Activated T-cell treated with anti-CD3 and anti-CD28 coated beads, Interleukin-2, amount 50 U/mL, for 72 hours (primary cell): Measurements from ENCODE around the gene LCOR. TPM values are rescaled to one million over a fixed set of nuclear protein-coding genes. Genes with fewer than 3 reads are reported as not detected.
"Not testable (repeated sequence)": the region's sequence is repeated elsewhere in the genome, so short reads cannot be mapped to it uniquely, and the experiment has no call there.

ENCODE experiments used
- ATAC-seq, 2 donors: fragments of 150-1000 bp; cut with Tn5 transposase; replicated peaks in 1 of 2; 2 replicates each; pipeline ENCODE4 v1.10.0; 2021; ENCODE audit warnings: moderate library complexity in 2 of 2, mild to moderate bottlenecking in 1 of 2
- DNase-seq, 2 donors: peaks; one replicate each; pipeline ENCODE4 v3.0.0; 2021 to 2022; ENCODE audit warnings: mixed read lengths in 1 of 2
- H3K27ac Mint-ChIP-seq: one replicate; pipeline ENCODE4 v1.8.0; 2022; ENCODE audit warnings: mild to moderate bottlenecking, moderate library complexity, mixed read lengths
- H3K27me3 Mint-ChIP-seq: one replicate; pipeline ENCODE4 v1.8.0; 2022; ENCODE audit warnings: low read depth, mixed read lengths
- H3K36me3 Mint-ChIP-seq, 2 donors: one replicate each; pipeline ENCODE4 v1.8.0; 2022; ENCODE audit warnings: mixed read lengths in 2 of 2, mild to moderate bottlenecking in 1 of 2; ENCODE audit not compliant: insufficient read depth in 2 of 2
- H3K4me1 Mint-ChIP-seq: one replicate; pipeline ENCODE4 v1.8.0; 2022; ENCODE audit warnings: low read depth, mixed read lengths
- H3K4me3 Mint-ChIP-seq, 2 donors: one replicate each; pipeline ENCODE4 v1.8.0; 2022; ENCODE audit warnings: mild to moderate bottlenecking in 2 of 2, mixed read lengths in 2 of 2, moderate library complexity in 2 of 2
- H3K9me3 Mint-ChIP-seq, 2 donors: one replicate each; pipeline ENCODE4 v1.8.0; 2022; ENCODE audit warnings: mixed read lengths in 2 of 2
- total RNA-seq, 2 donors: library from RNA; stranded (reverse); gene quantifications; one replicate each; pipeline ENCODE4 v1.2.3, GENCODE V29; 2022

The LCOR gene
- total RNA-seq, 2 donors from 2014 or later = 24.0 to 33.3 TPM

- no peak for DNase-seq
- Mint-ChIP-seq H3K4me1 (peaks cover 28% of the 10 kb centered on the region), H3K27ac (no peak overlapping the region), H3K27me3 (no peaks in the 10 kb centered on the region), H3K9me3 (no peaks in the 10 kb centered on the region), H3K4me3 (no peak overlapping the region), H3K36me3 (no peaks in the 10 kb centered on the region)
- ATAC-seq = no peak
Observed at GRCh38 chr10:97020452-97021400, 188.6 kb downstream of the LCOR start.

GRCh38 chr10:97022616-97023015 lies 190.5 kb downstream of the LCOR start:
- no peaks in the 10 kb centered on the region for H3K27me3 Mint-ChIP-seq
- no peak overlapping the region for H3K27ac Mint-ChIP-seq
- no peaks in the 10 kb centered on the region for H3K36me3 Mint-ChIP-seq
- no peaks in the 10 kb centered on the region for H3K9me3 Mint-ChIP-seq
- DNase-seq = no peak
- no peak for ATAC-seq
- H3K4me3 Mint-ChIP-seq = no peak overlapping the region
- H3K4me1 Mint-ChIP-seq = peaks cover 12% of the 10 kb centered on the region

- Mint-ChIP-seq H3K4me1 (peaks cover 11% of the 10 kb centered on the region), H3K27ac (no peak overlapping the region), H3K36me3 (no peaks in the 10 kb centered on the region), H3K9me3 (no peaks in the 10 kb centered on the region), H3K27me3 (no peaks in the 10 kb centered on the region), H3K4me3 (no peak overlapping the region)
- DNase-seq (no peak), ATAC-seq (no peak)
Observed at GRCh38 chr10:97023401-97024167, 191.5 kb downstream of the LCOR start.

- no peak for ATAC-seq
- no peaks in the 10 kb centered on the region for H3K9me3 Mint-ChIP-seq
- H3K27ac Mint-ChIP-seq = no peak overlapping the region
- peaks cover 11% of the 10 kb centered on the region for H3K4me1 Mint-ChIP-seq
- H3K27me3 Mint-ChIP-seq = no peaks in the 10 kb centered on the region
- no peak overlapping the region for H3K4me3 Mint-ChIP-seq
- H3K36me3 Mint-ChIP-seq = no peaks in the 10 kb centered on the region
- no peak for DNase-seq
Observed at GRCh38 chr10:97024168-97025073, 192.3 kb downstream of the LCOR start.

- no peaks in the 10 kb centered on the region for H3K36me3 Mint-ChIP-seq
- no peaks in the 10 kb centered on the region for H3K9me3 Mint-ChIP-seq
- peak; percentile 56 to 71 for DNase-seq
- no peak overlapping the region for H3K27ac Mint-ChIP-seq
- no peak overlapping the region for H3K4me3 Mint-ChIP-seq
- peak; percentile 65 to 73 for ATAC-seq
- H3K27me3 Mint-ChIP-seq = no peaks in the 10 kb centered on the region
- H3K4me1 Mint-ChIP-seq = peaks cover 11% of the 10 kb centered on the region
Observed at GRCh38 chr10:97025613-97026242, 193.6 kb downstream of the LCOR start.

- Mint-ChIP-seq H3K9me3 (no peaks in the 10 kb centered on the region), H3K4me1 (peaks cover 6% of the 10 kb centered on the region), H3K36me3 (no peaks in the 10 kb centered on the region), H3K27ac (no peak overlapping the region), H3K27me3 (no peaks in the 10 kb centered on the region), H3K4me3 (no peak overlapping the region)
- ATAC-seq (no peak), DNase-seq (no peak)
Observed at GRCh38 chr10:97028126-97028831, 196.2 kb downstream of the LCOR start.

GRCh38 chr10:97028832-97029178 lies 196.7 kb downstream of the LCOR start:
- H3K36me3 Mint-ChIP-seq = no peaks in the 10 kb centered on the region
- DNase-seq = no peak
- H3K27me3 Mint-ChIP-seq = no peaks in the 10 kb centered on the region
- no peak overlapping the region for H3K27ac Mint-ChIP-seq
- H3K4me1 Mint-ChIP-seq = peaks cover 6% of the 10 kb centered on the region
- H3K9me3 Mint-ChIP-seq = no peaks in the 10 kb centered on the region
- no peak overlapping the region for H3K4me3 Mint-ChIP-seq
- no peak for ATAC-seq

- no peak for DNase-seq
- no peak for ATAC-seq
- H3K4me1 Mint-ChIP-seq = peaks cover 2% of the 10 kb centered on the region
- no peak overlapping the region for H3K27ac Mint-ChIP-seq
- no peaks in the 10 kb centered on the region for H3K27me3 Mint-ChIP-seq
- no peaks in the 10 kb centered on the region for H3K9me3 Mint-ChIP-seq
- H3K36me3 Mint-ChIP-seq = no peaks in the 10 kb centered on the region
- no peak overlapping the region for H3K4me3 Mint-ChIP-seq
Observed at GRCh38 chr10:97029271-97029670, 197.2 kb downstream of the LCOR start.

GRCh38 chr10:97030894-97031293 lies 198.8 kb downstream of the LCOR start:
- no peaks in the 10 kb centered on the region for H3K36me3 Mint-ChIP-seq

GRCh38 chr10:97031459-97031858 lies 199.4 kb downstream of the LCOR start:
- Mint-ChIP-seq H3K4me3 (no peak overlapping the region), H3K4me1 (no peaks in the 10 kb centered on the region), H3K27me3 (peaks cover 9% of the 10 kb centered on the region), H3K27ac (no peak overlapping the region), H3K9me3 (no peaks in the 10 kb centered on the region), H3K36me3 (no peaks in the 10 kb centered on the region)
- no peak for ATAC-seq
- no peak for DNase-seq

More at GRCh38 chr10:97030894-97031293, 198.8 kb downstream of the LCOR start:
- Mint-ChIP-seq H3K9me3 (no peaks in the 10 kb centered on the region), H3K27me3 (peaks cover 3% of the 10 kb centered on the region), H3K4me1 (no peaks in the 10 kb centered on the region), H3K4me3 (no peak overlapping the region), H3K27ac (no peak overlapping the region)
- ATAC-seq (no peak), DNase-seq (no peak)

GRCh38 chr10:97032624-97033023 lies 200.5 kb downstream of the LCOR start:
- Mint-ChIP-seq H3K9me3 (no peaks in the 10 kb centered on the region), H3K4me1 (peaks cover 7% of the 10 kb centered on the region), H3K36me3 (no peaks in the 10 kb centered on the region), H3K4me3 (no peak overlapping the region), H3K27ac (no peak overlapping the region), H3K27me3 (peaks cover 14% of the 10 kb centered on the region)
- DNase-seq (no peak), ATAC-seq (no peak)

- Mint-ChIP-seq H3K27me3 (peaks cover 14% of the 10 kb centered on the region), H3K4me1 (peaks cover 13% of the 10 kb centered on the region)
- not testable (repeated sequence) for ATAC-seq, H3K36me3 Mint-ChIP-seq, DNase-seq, H3K9me3 Mint-ChIP-seq, H3K4me3 Mint-ChIP-seq, H3K27ac Mint-ChIP-seq
Observed at GRCh38 chr10:97033841-97034240, 201.7 kb downstream of the LCOR start.
